GM12874 (cell line): Measurements from ENCODE around the gene LNX1.

Experiments
- TF ChIP-seq, protein P1 (sequence below): IDR thresholded peaks from 2 replicates; pipeline ENCODE4 v1.5.1; 2011; ENCODE audit warnings: low read depth, mild to moderate bottlenecking, control low read depth, low read length, moderate library complexity; ENCODE audit not compliant: insufficient read depth

The LNX1 gene

DNA sequence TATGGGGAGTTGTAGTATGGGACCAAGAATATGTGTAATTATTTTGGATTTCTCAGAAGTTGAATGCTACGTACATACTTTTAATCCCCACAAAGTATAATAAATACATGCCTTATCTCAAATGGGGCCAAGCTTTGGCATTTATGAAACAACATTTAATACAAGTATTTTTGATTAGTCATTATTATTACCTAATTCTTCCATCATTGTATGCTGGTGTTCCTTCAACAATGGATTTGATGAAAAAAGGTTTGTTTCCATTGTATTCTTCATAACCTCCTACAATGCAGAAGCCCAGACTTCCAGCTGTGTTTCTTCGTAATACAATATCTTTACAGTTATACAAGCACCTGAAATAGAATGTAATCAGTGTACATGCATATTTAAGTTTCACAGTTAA lies 130.0 kb downstream of the LNX1 start:
- TF ChIP-seq, protein P1, sequence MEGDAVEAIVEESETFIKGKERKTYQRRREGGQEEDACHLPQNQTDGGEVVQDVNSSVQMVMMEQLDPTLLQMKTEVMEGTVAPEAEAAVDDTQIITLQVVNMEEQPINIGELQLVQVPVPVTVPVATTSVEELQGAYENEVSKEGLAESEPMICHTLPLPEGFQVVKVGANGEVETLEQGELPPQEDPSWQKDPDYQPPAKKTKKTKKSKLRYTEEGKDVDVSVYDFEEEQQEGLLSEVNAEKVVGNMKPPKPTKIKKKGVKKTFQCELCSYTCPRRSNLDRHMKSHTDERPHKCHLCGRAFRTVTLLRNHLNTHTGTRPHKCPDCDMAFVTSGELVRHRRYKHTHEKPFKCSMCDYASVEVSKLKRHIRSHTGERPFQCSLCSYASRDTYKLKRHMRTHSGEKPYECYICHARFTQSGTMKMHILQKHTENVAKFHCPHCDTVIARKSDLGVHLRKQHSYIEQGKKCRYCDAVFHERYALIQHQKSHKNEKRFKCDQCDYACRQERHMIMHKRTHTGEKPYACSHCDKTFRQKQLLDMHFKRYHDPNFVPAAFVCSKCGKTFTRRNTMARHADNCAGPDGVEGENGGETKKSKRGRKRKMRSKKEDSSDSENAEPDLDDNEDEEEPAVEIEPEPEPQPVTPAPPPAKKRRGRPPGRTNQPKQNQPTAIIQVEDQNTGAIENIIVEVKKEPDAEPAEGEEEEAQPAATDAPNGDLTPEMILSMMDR = no peak

DNA sequence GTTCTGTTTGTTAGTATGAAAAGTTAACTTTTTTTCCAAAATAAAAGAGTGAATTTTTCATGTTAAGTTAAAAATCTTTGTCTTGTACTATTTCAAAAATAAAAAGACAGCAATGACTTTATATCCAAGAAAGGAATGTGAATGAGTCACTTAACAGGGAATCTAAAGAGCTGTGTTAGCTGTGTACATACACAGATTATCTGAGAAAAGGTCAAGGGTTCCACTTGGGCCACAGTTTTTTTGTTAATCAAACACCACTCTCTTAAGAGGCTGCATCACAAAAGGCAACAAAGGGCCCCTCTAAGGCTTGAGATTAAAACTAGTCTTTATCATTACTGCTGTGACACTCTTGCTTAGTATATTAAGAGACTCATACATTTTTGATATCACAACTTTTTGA lies 131.7 kb downstream of the LNX1 start:
- TF ChIP-seq, protein P1 = no peak

DNA sequence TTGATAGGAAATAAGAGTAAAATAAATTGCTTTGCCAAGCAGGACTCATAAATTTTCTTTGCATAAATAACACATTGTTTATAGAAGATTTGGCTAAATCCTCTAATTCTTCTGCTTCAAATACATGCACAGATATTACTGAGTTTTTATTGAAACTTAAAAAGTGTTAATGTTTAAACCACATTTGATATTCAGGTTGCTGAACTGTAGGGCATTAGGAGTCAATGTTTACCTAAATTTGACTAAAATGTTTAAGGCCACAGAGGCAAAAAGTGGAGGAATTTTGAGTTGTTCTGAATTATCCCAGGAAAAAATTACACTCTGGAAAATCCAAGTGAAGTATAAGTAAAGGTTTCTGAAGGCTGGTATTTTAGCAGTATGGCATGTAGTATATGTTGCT lies 135.1 kb downstream of the LNX1 start:
- TF ChIP-seq, protein P1 = no peak

DNA sequence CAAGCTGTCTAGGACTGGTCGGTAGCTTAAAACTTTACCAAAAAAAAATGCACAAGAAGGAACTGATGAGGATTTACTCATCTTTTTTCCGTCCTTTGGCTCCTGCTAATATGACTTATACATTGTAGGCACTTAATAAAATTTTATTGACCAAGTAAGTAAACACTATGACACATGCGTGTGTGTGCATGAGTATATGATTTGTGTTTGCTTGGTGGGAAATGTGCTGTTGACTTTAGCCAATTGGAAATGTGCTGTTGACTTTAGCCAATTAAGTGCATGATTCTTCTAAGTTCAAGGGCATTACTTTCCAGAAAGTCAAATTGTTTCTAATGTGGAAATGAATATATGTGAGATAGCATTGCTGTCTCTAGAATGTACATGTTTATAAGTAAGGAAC lies 135.5 kb downstream of the LNX1 start:
- TF ChIP-seq, protein P1 = no peak

DNA sequence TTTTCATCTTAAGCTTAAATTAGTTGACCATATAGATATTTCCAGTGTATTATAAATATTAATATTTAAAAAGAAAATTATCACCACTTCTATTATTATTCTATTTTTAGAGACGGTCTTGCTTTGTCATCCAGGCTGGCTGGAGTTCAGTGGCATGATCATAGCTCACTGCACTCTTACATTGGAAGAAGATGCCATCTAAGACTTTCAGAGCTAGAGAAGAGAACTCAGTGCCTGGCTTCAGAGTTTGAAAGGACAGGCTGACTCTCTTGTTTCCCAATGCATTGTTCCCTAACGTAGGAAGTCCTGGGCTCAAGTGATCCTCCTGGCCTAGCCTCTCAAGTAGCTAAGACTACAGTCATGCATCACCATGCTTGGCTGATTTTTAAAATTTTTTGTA lies 137.9 kb downstream of the LNX1 start:
- TF ChIP-seq, protein P1 = no peak

DNA sequence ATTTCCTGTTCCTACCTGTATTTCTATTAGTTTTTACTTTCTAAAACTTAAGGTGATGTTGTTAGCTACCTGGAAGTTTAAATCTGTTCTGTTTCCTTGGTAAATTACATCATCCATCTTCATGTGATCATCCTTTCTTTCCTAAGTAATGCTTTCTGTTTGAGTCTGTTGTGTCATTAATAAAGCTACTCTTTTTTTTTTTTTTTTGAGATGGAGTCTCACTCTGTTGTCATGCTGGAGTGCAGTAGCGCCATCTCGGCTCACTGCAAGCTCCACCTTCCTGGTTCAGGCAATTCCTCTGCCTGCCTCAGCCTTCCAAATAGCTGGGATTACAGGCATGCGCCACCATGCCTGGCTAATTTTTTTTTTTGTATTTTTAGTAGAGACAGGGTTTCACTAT lies 140.5 kb downstream of the LNX1 start:
- TF ChIP-seq, protein P1 = no peak

DNA sequence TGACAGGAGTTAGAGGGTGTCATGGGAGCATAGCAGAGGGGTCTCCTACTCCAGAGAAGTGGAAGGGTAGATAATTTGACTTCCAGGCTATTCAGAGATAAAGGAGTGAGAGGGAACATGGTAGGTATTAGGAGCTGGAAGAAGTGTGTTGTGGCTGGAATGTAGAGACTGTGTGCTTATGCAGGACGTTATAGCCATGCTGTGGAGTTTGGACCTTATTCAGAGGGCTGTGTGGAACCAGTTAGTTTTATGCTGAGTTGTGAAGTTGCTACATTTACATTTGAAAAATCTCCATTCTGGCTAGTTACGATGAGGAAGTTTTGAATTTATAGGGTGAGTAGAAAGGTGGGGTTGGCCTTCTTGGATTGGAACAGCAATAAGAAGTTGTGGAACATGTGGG lies 146.3 kb downstream of the LNX1 start:
- TF ChIP-seq, protein P1 = no peak

DNA sequence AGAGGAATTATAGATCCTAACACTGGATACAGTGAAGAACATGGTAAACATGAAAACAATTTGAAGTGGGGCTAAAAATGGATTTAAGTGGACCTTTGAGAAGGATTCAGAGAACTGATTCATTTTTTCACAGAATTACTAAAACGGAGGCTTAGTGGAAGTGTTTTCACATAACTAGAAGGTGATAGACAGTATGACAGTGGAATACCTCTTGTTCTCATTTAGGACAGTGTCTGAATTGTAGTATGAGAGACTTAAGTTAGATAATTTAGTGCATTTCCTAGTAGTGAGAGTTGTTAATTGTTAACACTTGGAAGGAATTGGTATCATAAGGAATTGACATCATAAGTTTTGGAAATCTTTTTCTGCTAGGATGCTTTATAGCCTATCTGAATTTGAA lies 149.7 kb downstream of the LNX1 start:
- TF ChIP-seq, protein P1 = no peak
